ENCODE measurements around the gene GADD45B. TPM values are rescaled to one million over a fixed set of nuclear protein-coding genes. Genes with fewer than 3 reads are reported as not detected.

Gene GADD45B
- total and polyA plus RNA-seq, 10 of the 15 experiments (the other 5 are each of a cell fraction or from before 2014, with no cell fraction given): 2.4 to 180 (median 91.1) TPM

DNA sequence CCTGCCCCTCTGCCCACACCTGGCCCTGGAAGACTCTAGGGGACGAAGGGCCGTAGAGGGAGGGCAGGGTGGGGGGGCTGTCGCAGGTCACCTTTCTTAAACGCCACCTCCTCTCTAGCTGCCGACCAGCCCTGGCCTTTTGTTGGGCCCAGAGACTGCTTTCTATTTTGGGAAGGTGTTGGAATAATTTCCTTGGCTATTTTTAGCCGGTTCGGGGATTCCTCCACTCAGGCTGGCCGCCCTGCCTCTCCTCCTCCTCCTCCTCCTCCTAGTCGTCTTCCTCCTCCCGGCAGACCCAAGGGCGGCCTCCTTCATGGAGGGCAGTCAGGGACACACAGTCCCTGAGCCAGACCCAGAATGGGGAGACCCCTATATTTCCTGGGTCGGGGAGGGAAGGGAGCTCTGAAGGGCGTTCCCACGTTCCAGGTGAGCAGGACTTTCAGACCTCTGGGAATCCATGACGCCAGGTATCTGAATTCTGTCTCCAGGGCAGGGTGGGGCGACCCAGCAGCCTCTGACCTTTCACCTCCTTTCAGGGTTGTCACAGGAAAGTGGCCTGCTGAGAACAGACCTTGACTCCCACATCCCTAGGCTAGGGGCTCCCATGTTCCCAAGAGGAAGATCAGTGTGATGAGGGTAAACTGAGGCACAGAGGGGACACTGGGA lies 19.9 kb downstream of the GADD45B start:
- peaks cover 13% of the 10 kb centered on the region for H3K4me1 ChIP-seq (ENCODE audit: control insufficient read depth, insufficient read depth, low read length)
- H3K9me3 ChIP-seq (replicated peaks; ENCODE audit: control insufficient read depth, insufficient read depth, low read length): no peaks in the 10 kb centered on the region
- TF ChIP-seq MXI1 (IDR thresholded peaks at IDR 0.05; ENCODE audit: low read depth, low read length): no peak
- 0 out of 2 replicates have a peak, but pooled peaks have one; percentile 17 for TF ChIP-seq NR2C1 (IDR thresholded peaks at IDR 0.05)
- TF ChIP-seq SPI1 (IDR thresholded peaks at IDR 0.05; ENCODE audit: borderline replicate concordance, insufficient read depth, low read depth, low read length): no peak
- no peaks in the 10 kb centered on the region for H3K79me2 ChIP-seq (ENCODE audit: control insufficient read depth, insufficient read depth, low read length)
- POLR2A ChIA-PET: no interaction called here
- in situ Hi-C loops (cut with MboI): no loop called here
- no peak overlapping the region for H2AFZ ChIP-seq (ENCODE audit: control insufficient read depth, low read depth, low read length)
- CTCF ChIA-PET: no interaction called here
- no peaks in the 10 kb centered on the region for H4K20me1 ChIP-seq (ENCODE audit: control insufficient read depth, insufficient read depth)
- intact Hi-C loops (cut with micrococcal nuclease; ENCODE audit: unreplicated experiment): no loop called here
- ATAC-seq (peak; percentile 7; the same call in 2 of the 3 replicates), FAIRE-seq (no peak), DNase-seq (ENCODE audit: low read depth, low spot score) (no peak)
- no peaks in the 10 kb centered on the region; a peak in 1 of 4 replicates for H3K27me3 ChIP-seq (replicated peaks in 1 of 2; ENCODE audit: control insufficient read depth in 2 of 2, insufficient read depth in 2 of 2, low read length in 1 of 2)
- RAD21 ChIA-PET (ENCODE audit: unreplicated experiment): no interaction called here
- peak overlapping the region; percentile 77; the same call in 1 of the 2 replicates for H3K4me3 ChIP-seq
- no TSS peak for BruUV-seq (replicated peaks)
- H3K4me2 ChIP-seq (ENCODE audit: control insufficient read depth, insufficient read depth): peak overlapping the region; percentile 98; the same call in 1 of the 2 replicates
- H3K36me3 ChIP-seq (ENCODE audit: control insufficient read depth in 2 of 2, insufficient read depth in 2 of 2, low read length in 1 of 2): no peaks in the 10 kb centered on the region
- 46% methylated on average over 12 of the region's 16 CpGs for WGBS (ENCODE audit: insufficient coverage, insufficient replicate concordance, low lambda C conversion rate, missing lambda C conversion rate)
- no peak overlapping the region for H3K9ac ChIP-seq (ENCODE audit: control insufficient read depth, insufficient read depth, low read length)
- no peak overlapping the region for H3K27ac ChIP-seq (ENCODE audit: control insufficient read depth, insufficient read depth)
- SMC1A ChIA-PET (ENCODE audit: uncharacterized antibody, unreplicated experiment): interaction anchor here (1.3 kb wide), 1 partner anchor 66 kb away, joined by 4 read pairs; no protein-coding TSS in a partner anchor

DNA sequence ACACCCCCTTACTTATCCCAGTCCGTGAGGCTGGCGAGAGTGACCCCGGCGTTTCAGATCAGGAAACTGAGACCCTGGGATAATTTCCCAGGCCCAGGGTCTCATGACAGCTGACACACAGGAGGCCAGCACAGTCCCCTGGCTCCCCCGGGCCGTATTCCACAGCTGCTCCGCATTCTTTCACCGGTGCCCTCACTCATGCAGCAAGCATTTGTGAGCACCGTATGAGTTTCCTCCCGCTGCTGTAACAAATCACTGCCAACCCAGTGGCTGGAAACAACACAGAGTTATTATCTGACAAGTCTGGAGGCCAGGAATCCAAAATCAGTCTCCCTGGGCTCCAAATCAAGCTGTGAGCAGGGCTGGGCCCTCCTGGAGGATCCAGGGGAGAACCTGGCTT lies 21.3 kb downstream of the GADD45B start:
- no peak overlapping the region for H3K4me2 ChIP-seq (ENCODE audit: control insufficient read depth, insufficient read depth)
- DNase-seq (ENCODE audit: low read depth, low spot score) (no peak), FAIRE-seq (no peak), ATAC-seq (no peak)
- BruUV-seq (replicated peaks): no TSS peak
- H3K36me3 ChIP-seq (ENCODE audit: control insufficient read depth in 2 of 2, insufficient read depth in 2 of 2, low read length in 1 of 2): no peaks in the 10 kb centered on the region
- ChIA-PET CTCF (no interaction called here), SMC1A (ENCODE audit: uncharacterized antibody, unreplicated experiment) (interaction anchor here (0.6 to 0.9 kb wide), 2 partner anchors 9 to 49 kb away, joined by 3 read pairs; no protein-coding TSS in a partner anchor), POLR2A (no interaction called here), RAD21 (ENCODE audit: unreplicated experiment) (interaction anchor here (0.6 kb wide), 1 partner anchor 56 kb away, joined by 3 read pairs; no protein-coding TSS in a partner anchor)
- no peaks in the 10 kb centered on the region for H4K20me1 ChIP-seq (ENCODE audit: control insufficient read depth, insufficient read depth)
- in situ Hi-C loops (cut with MboI): no loop called here
- no peak overlapping the region for H3K9ac ChIP-seq (ENCODE audit: control insufficient read depth, insufficient read depth, low read length)
- H3K4me1 ChIP-seq (ENCODE audit: control insufficient read depth, insufficient read depth, low read length): peaks cover 7% of the 10 kb centered on the region
- H3K27ac ChIP-seq (ENCODE audit: control insufficient read depth, insufficient read depth): no peak overlapping the region
- H2AFZ ChIP-seq (ENCODE audit: control insufficient read depth, low read depth, low read length): no peak overlapping the region
- no peak overlapping the region for H3K4me3 ChIP-seq
- intact Hi-C loops (cut with micrococcal nuclease; ENCODE audit: unreplicated experiment): no loop called here
- 88% methylated on average over 10 of the region's 10 CpGs for WGBS (ENCODE audit: insufficient coverage, insufficient replicate concordance, low lambda C conversion rate, missing lambda C conversion rate)
- no peaks in the 10 kb centered on the region; a peak in 1 of 4 replicates for H3K27me3 ChIP-seq (replicated peaks in 1 of 2; ENCODE audit: control insufficient read depth in 2 of 2, insufficient read depth in 2 of 2, low read length in 1 of 2)
- H3K79me2 ChIP-seq (ENCODE audit: control insufficient read depth, insufficient read depth, low read length): no peaks in the 10 kb centered on the region
- no peaks in the 10 kb centered on the region for H3K9me3 ChIP-seq (replicated peaks; ENCODE audit: control insufficient read depth, insufficient read depth, low read length)
- TF ChIP-seq RCOR1 (conservative IDR thresholded peaks at IDR 0.05; ENCODE audit: low read depth, low read length) (no peak), FOXK2 (IDR thresholded peaks at IDR 0.05) (no peak), SUPT20H (IDR thresholded peaks at IDR 0.05; ENCODE audit: borderline replicate concordance, control insufficient read depth, low read depth, low read length) (no peak), ZNF217 (IDR thresholded peaks at IDR 0.05) (no peak), TAF1 (IDR thresholded peaks at IDR 0.05; ENCODE audit: borderline replicate concordance, low read depth, low read length) (no peak)
- TF ChIP-seq, protein P1, sequence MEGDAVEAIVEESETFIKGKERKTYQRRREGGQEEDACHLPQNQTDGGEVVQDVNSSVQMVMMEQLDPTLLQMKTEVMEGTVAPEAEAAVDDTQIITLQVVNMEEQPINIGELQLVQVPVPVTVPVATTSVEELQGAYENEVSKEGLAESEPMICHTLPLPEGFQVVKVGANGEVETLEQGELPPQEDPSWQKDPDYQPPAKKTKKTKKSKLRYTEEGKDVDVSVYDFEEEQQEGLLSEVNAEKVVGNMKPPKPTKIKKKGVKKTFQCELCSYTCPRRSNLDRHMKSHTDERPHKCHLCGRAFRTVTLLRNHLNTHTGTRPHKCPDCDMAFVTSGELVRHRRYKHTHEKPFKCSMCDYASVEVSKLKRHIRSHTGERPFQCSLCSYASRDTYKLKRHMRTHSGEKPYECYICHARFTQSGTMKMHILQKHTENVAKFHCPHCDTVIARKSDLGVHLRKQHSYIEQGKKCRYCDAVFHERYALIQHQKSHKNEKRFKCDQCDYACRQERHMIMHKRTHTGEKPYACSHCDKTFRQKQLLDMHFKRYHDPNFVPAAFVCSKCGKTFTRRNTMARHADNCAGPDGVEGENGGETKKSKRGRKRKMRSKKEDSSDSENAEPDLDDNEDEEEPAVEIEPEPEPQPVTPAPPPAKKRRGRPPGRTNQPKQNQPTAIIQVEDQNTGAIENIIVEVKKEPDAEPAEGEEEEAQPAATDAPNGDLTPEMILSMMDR (IDR thresholded peaks at IDR 0.05 in 2 of 3, conservative IDR thresholded peaks at IDR 0.05 in 1 of 3; ENCODE audit: control insufficient read depth in 2 of 3, extremely low read depth in 1 of 3, insufficient read depth in 1 of 3, low read depth in 3 of 3, low read length in 3 of 3): no peak
- TF ChIP-seq, protein P2, sequence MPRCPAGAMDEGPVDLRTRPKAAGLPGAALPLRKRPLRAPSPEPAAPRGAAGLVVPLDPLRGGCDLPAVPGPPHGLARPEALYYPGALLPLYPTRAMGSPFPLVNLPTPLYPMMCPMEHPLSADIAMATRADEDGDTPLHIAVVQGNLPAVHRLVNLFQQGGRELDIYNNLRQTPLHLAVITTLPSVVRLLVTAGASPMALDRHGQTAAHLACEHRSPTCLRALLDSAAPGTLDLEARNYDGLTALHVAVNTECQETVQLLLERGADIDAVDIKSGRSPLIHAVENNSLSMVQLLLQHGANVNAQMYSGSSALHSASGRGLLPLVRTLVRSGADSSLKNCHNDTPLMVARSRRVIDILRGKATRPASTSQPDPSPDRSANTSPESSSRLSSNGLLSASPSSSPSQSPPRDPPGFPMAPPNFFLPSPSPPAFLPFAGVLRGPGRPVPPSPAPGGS (IDR thresholded peaks at IDR 0.05; ENCODE audit: borderline replicate concordance, insufficient read depth, low read depth, low read length, poor library complexity, severe bottlenecking): no peak
